HepG2 (cell line): Measurements from ENCODE around the gene RIOK3. TPM values are rescaled to one million over a fixed set of nuclear protein-coding genes. Genes with fewer than 3 reads are reported as not detected.
A peak's percentile ranks its signal among the peaks of the same experiment; 100 is the strongest.

Experiments used
- CBX5 ChIP-seq: sonication (generic); formaldehyde crosslinking; IDR thresholded peaks from 2 replicates; pipeline ENCODE4 v1.4.0; 2020; ENCODE audit warnings: missing genetic modification reagents, borderline replicate concordance
- FOXC1 ChIP-seq: sonication (generic); formaldehyde crosslinking; IDR thresholded peaks from 2 replicates; pipeline ENCODE4 v1.8.0; 2022; ENCODE audit warnings: mild to moderate bottlenecking, missing genetic modification reagents, borderline replicate concordance
- GPN1 ChIP-seq: sonication (generic); formaldehyde crosslinking; IDR thresholded peaks from 2 replicates; pipeline ENCODE4 v1.5.1; 2020; ENCODE audit warnings: missing genetic modification reagents, borderline replicate concordance
- HCFC1 ChIP-seq: fragments of 150-350 bp; IDR thresholded peaks from 2 replicates; pipeline ENCODE4 v1.6.1; 2014; ENCODE audit warnings: low read depth, low read length
- IKZF4 ChIP-seq: sonication (generic); formaldehyde crosslinking; IDR thresholded peaks from 2 replicates; pipeline ENCODE4 v1.5.1; 2020; ENCODE audit warnings: borderline replicate concordance, mild to moderate bottlenecking, low read depth, missing genetic modification reagents; ENCODE audit errors: not compliant biosample characterization
- KAT8 ChIP-seq: IDR thresholded peaks from 2 replicates; pipeline ENCODE4 v1.6.1; 2016; ENCODE audit warnings: missing genetic modification reagents, missing compliant biosample characterization
- MYPOP ChIP-seq: sonication (generic); formaldehyde crosslinking; IDR thresholded peaks from 2 replicates; pipeline ENCODE4 v1.8.1; 2023; ENCODE audit warnings: mild to moderate bottlenecking, moderate library complexity, missing genetic modification reagents
- PATZ1 ChIP-seq: sonication (generic); formaldehyde crosslinking; IDR thresholded peaks from 2 replicates; pipeline ENCODE4 v1.4.0; 2020; ENCODE audit warnings: missing genetic modification reagents
- PITX1 ChIP-seq: sonication (generic); formaldehyde crosslinking; IDR thresholded peaks from 2 replicates; pipeline ENCODE4 v1.5.1; 2020; ENCODE audit warnings: mild to moderate bottlenecking, missing genetic modification reagents
- RFXANK ChIP-seq: IDR thresholded peaks from 2 replicates; pipeline ENCODE4 v1.6.1; 2016
- RNF2 ChIP-seq: fragments of 450-650 bp; conservative IDR thresholded peaks from 2 replicates; pipeline ENCODE4 v1.6.1; 2016; ENCODE audit warnings: low read depth
- RNF219 ChIP-seq: sonication (generic); formaldehyde crosslinking; IDR thresholded peaks from 2 replicates; pipeline ENCODE4 v1.5.0; 2020; ENCODE audit warnings: mild to moderate bottlenecking, missing genetic modification reagents
- ZNF17 ChIP-seq: sonication (generic); formaldehyde crosslinking; IDR thresholded peaks from 2 replicates; pipeline ENCODE4 v1.5.0; 2020; ENCODE audit warnings: mild to moderate bottlenecking, missing genetic modification reagents
- ZNF468 ChIP-seq: sonication (generic); formaldehyde crosslinking; IDR thresholded peaks from 2 replicates; pipeline ENCODE4 v1.8.0; 2022; ENCODE audit warnings: mild to moderate bottlenecking, moderate library complexity, missing genetic modification reagents
- ZNF503 ChIP-seq: sonication (generic); formaldehyde crosslinking; IDR thresholded peaks from 2 replicates; pipeline ENCODE4 v1.4.0; 2020; ENCODE audit warnings: missing genetic modification reagents
- ZNF510 ChIP-seq: sonication (generic); formaldehyde crosslinking; IDR thresholded peaks from 2 replicates; pipeline ENCODE4 v1.4.0; 2020; ENCODE audit warnings: low read depth, mild to moderate bottlenecking, missing genetic modification reagents
- ZNF563 ChIP-seq: sonication (generic); formaldehyde crosslinking; IDR thresholded peaks from 2 replicates; pipeline ENCODE4 v1.8.0; 2022; ENCODE audit warnings: mild to moderate bottlenecking, moderate library complexity, missing genetic modification reagents
- ZNF710 ChIP-seq: sonication (generic); formaldehyde crosslinking; IDR thresholded peaks from 2 replicates; pipeline ENCODE4 v1.5.0; 2020; ENCODE audit warnings: mild to moderate bottlenecking, missing genetic modification reagents, borderline replicate concordance
- ZNF788 ChIP-seq: sonication (generic); formaldehyde crosslinking; IDR thresholded peaks from 2 replicates; pipeline ENCODE4 v1.5.0; 2020; ENCODE audit warnings: mild to moderate bottlenecking, missing genetic modification reagents, borderline replicate concordance
- ZNF792 ChIP-seq: IDR thresholded peaks from 2 replicates; pipeline ENCODE4 v1.6.1; 2016
- polyA plus RNA-seq, 8 experiments: library from polyadenylated mRNA; depleted of rRNA in 3 of 8; stranded (reverse) in 7 of 8; unstranded in 1 of 8; fragments of >200 nt; fragmentation: Illumina TruSeq in 4 of 8; extraction: Trizol in 4 of 8; gene quantifications; 2 replicates each; pipeline versions ENCODE4 v1.2.1 to v1.2.3, GENCODE V29; 2011 to 2016; ENCODE audit warnings: low read depth in 4 of 8, missing spikeins in 1 of 8, mixed read lengths in 1 of 8; ENCODE audit not compliant: insufficient read depth in 1 of 8
- total RNA-seq, 5 experiments: library from RNA; depleted of rRNA; stranded (reverse); fragments of >200 nt; fragmentation: Illumina TruSeq; extraction: Trizol; gene quantifications; 2 replicates each; pipeline ENCODE4 v1.2.3, GENCODE V29; 2016; ENCODE audit warnings: low read depth in 1 of 5

The RIOK3 gene
- total and polyA plus RNA-seq, 2 of the 13 experiments (the other 11 are each of a cell fraction or from before 2014, with no cell fraction given), result 26.7 to 36.0 TPM

- 0 out of 2 replicates have a peak, but pooled peaks have one; percentile 29 for TF ChIP-seq ZNF510 (CRISPR knock-in tag)
- TF ChIP-seq ZNF710, result peak; percentile 38; the same call in 1 of the 2 replicates
- peak; percentile 56; the same call in 1 of the 2 replicates for TF ChIP-seq FOXC1
- 0 out of 2 replicates have a peak, but pooled peaks have one; percentile 50 for TF ChIP-seq RFXANK (CRISPR knock-in tag)
- TF ChIP-seq CBX5 (CRISPR knock-in tag), result peak; percentile 48; the same call in 1 of the 2 replicates
- 0 out of 2 replicates have a peak, but pooled peaks have one; percentile 34 for TF ChIP-seq PATZ1 (CRISPR knock-in tag)
- peak; percentile 19; the same call in 1 of the 2 replicates for TF ChIP-seq ZNF788 (CRISPR knock-in tag)
- no peak for TF ChIP-seq GPN1 (CRISPR knock-in tag)
- TF ChIP-seq ZNF17, result no peak
- TF ChIP-seq ZNF468 (CRISPR knock-in tag), result no peak
- peak; percentile 87 for TF ChIP-seq RNF2
- TF ChIP-seq ZNF563 (CRISPR knock-in tag), result peak; percentile 75
- TF ChIP-seq ZNF792 (CRISPR knock-in tag), result no peak
- no peak for TF ChIP-seq HCFC1
- peak; percentile 25; the same call in 1 of the 2 replicates for TF ChIP-seq RNF219 (CRISPR knock-in tag)
- TF ChIP-seq IKZF4 (CRISPR knock-in tag), result peak; percentile 68
- 0 out of 2 replicates have a peak, but pooled peaks have one; percentile 28 for TF ChIP-seq ZNF503 (CRISPR knock-in tag)
- TF ChIP-seq PITX1 (CRISPR knock-in tag), result peak; percentile 59; the same call in 1 of the 2 replicates
- TF ChIP-seq KAT8, result 0 out of 2 replicates have a peak, but pooled peaks have one; percentile 30
- peak; percentile 43; the same call in 1 of the 2 replicates for TF ChIP-seq MYPOP
Observed at GRCh38 chr18:23437357-23438045, 15.6 kb upstream of the RIOK3 start (continued).
